ENCODE results near the gene PML.

- TF ChIP-seq ZNF514 (tag by site-specific recombination; IDR thresholded peaks at IDR 0.05) (no peak), ZNF335 (tag by site-specific recombination; conservative IDR thresholded peaks at IDR 0.05) (peak; percentile 89), CTCF (tag by site-specific recombination; IDR thresholded peaks at IDR 0.05) (peak; percentile 93), ZNF692 (tag by site-specific recombination; IDR thresholded peaks at IDR 0.05) (0 out of 2 replicates have a peak, but pooled peaks have one; percentile 35), ZNF354C (tag by site-specific recombination; IDR thresholded peaks at IDR 0.05; ENCODE audit: borderline replicate concordance, low read depth) (no peak), ZEB2 (tag by site-specific recombination; IDR thresholded peaks at IDR 0.05) (no peak), ZNF394 (tag by site-specific recombination; IDR thresholded peaks at IDR 0.05; ENCODE audit: borderline replicate concordance) (peak; percentile 69; the same call in 1 of the 2 replicates), ZNF426 (tag by site-specific recombination; IDR thresholded peaks at IDR 0.05) (no peak), ZNF416 (tag by site-specific recombination; IDR thresholded peaks at IDR 0.05) (no peak), ZBTB48 (tag by site-specific recombination; IDR thresholded peaks at IDR 0.05) (no peak)
Measured at GRCh38 chr15:73950831-73951561, 43.5 kb upstream of the PML start.
